ENCODE data around the gene RAD51B. TPM values are rescaled to one million over a fixed set of nuclear protein-coding genes. Genes with fewer than 3 reads are reported as not detected.

The RAD51B gene
- total RNA-seq, 1 experiment from 2014 or later: 16.7 TPM

GRCh38 chr14:68694516-68695235 lies 875.1 kb downstream of the RAD51B start:
- H3K9ac ChIP-seq (ENCODE audit: extremely low read depth, insufficient read length, low read length): no peak overlapping the region
- H3K27me3 Mint-ChIP-seq (ENCODE audit: low read depth): peaks cover 31% of the 10 kb centered on the region
- H4K91ac ChIP-seq (ENCODE audit: insufficient read length, low read depth, low read length): no peak overlapping the region
- no peak overlapping the region for H3K27ac ChIP-seq (ENCODE audit: insufficient read length, low read depth, low read length)
- no peak overlapping the region for H2AK5ac ChIP-seq (ENCODE audit: insufficient read length, low read length)
- no peak overlapping the region; the same call in 1 of the 2 replicates for H3K14ac ChIP-seq (ENCODE audit: insufficient read depth, low read length)
- no peak overlapping the region for H4K5ac ChIP-seq (ENCODE audit: insufficient read length, low read depth, low read length)
- no peak overlapping the region for H3K18ac ChIP-seq (ENCODE audit: insufficient read length, low read depth, low read length)
- no peak overlapping the region for H3T11ph ChIP-seq (ENCODE audit: low read length)
- H2BK12ac ChIP-seq (ENCODE audit: insufficient read length, low read depth, low read length): no peak overlapping the region
- H3K23ac ChIP-seq (ENCODE audit: insufficient read length, low read depth, low read length): no peak overlapping the region
- H3K4me1 ChIP-seq (ENCODE audit: insufficient read depth, low read length): no peaks in the 10 kb centered on the region
- no peak overlapping the region for H3K4ac ChIP-seq (ENCODE audit: low read depth, low read length)
- no peak overlapping the region for H2AFZ ChIP-seq (ENCODE audit: low read length)
- no peak for DNase-seq
- no peak overlapping the region for H2BK15ac ChIP-seq (ENCODE audit: low read depth, low read length)
- no peaks in the 10 kb centered on the region for H3K9me3 ChIP-seq (ENCODE audit: control insufficient read depth, low read depth, low read length)
- no peak overlapping the region for H2BK120ac ChIP-seq (ENCODE audit: low read depth, low read length, poor library complexity, severe bottlenecking)
- no peak overlapping the region for H2BK5ac ChIP-seq (ENCODE audit: insufficient read length, low read length)
- H3K27ac Mint-ChIP-seq: no peak overlapping the region
- no peak for TF ChIP-seq CTCF (conservative IDR thresholded peaks at IDR 0.05)
- no peaks in the 10 kb centered on the region; a peak in 1 of 7 replicates for H3K36me3 Mint-ChIP-seq (ENCODE audit: insufficient read depth in 1 of 3, low read depth in 3 of 3)
- no peaks in the 10 kb centered on the region for H3K79me2 ChIP-seq (ENCODE audit: insufficient read depth, low read length)
- H3K4me1 Mint-ChIP-seq: peaks cover 16 to 24% of the 10 kb centered on the region in 2 experiments
- no peak overlapping the region for H2BK20ac ChIP-seq (ENCODE audit: low read depth, low read length, poor library complexity, severe bottlenecking)
- no peak overlapping the region for H3K4me2 ChIP-seq (ENCODE audit: insufficient read depth, insufficient read length, low read length)
- WGBS (ENCODE audit: extremely low coverage, insufficient read length, low lambda C conversion rate): no CpG with 5 or more reads among the region's 7 CpGs
- H3K27me3 ChIP-seq (ENCODE audit: insufficient read depth, low read length): no peaks in the 10 kb centered on the region
- H4K8ac ChIP-seq (replicated peaks; ENCODE audit: insufficient read length, low read depth, low read length): no peak overlapping the region
- no peaks in the 10 kb centered on the region for H3K79me1 ChIP-seq (ENCODE audit: insufficient read depth, low read depth, low read length, poor library complexity, severe bottlenecking)
- H3K56ac ChIP-seq (ENCODE audit: insufficient read length, low read depth, low read length): no peak overlapping the region
- no peaks in the 10 kb centered on the region for H3K23me2 ChIP-seq (ENCODE audit: insufficient read length, low read depth, low read length, poor library complexity, severe bottlenecking)
- H3K4me3 Mint-ChIP-seq: no peak overlapping the region
- no peaks in the 10 kb centered on the region for H4K20me1 ChIP-seq (ENCODE audit: control insufficient read depth, insufficient read depth, insufficient read length)
- H3K9me3 Mint-ChIP-seq: peaks cover 0 to under 1% of the 10 kb centered on the region in 2 experiments; a peak in 1 of 5 replicates
